Stimulated activated naive CD8-positive, alpha-beta T cell treated with anti-CD3 and anti-CD28 coated beads, Interleukin-15, amount 100 ng/mL, for 72 hours (primary cell): ENCODE data around the gene MAGI2.

Source experiments
- ATAC-seq: fragments of 150-1000 bp; cut with Tn5 transposase; 2 replicates; pipeline ENCODE4 v1.10.0; 2021; ENCODE audit warnings: mild to moderate bottlenecking, moderate library complexity
- DNase-seq, 2 donors: peaks; one replicate each; pipeline ENCODE4 v3.0.0; 2021 to 2022
- H3K27ac Mint-ChIP-seq, 2 donors: one replicate each; pipeline ENCODE4 v1.8.0; 2022; ENCODE audit warnings: mild to moderate bottlenecking in 2 of 2, mixed read lengths in 2 of 2, moderate library complexity in 2 of 2
- H3K27me3 Mint-ChIP-seq: one replicate; pipeline ENCODE4 v1.8.0; 2022; ENCODE audit warnings: mixed read lengths
- H3K4me1 Mint-ChIP-seq: one replicate; pipeline ENCODE4 v1.8.0; 2022; ENCODE audit warnings: mild to moderate bottlenecking, mixed read lengths
- H3K4me3 Mint-ChIP-seq, 2 donors: one replicate each; pipeline ENCODE4 v1.8.0; 2022; ENCODE audit warnings: mild to moderate bottlenecking in 2 of 2, mixed read lengths in 2 of 2, moderate library complexity in 1 of 2
- H3K9me3 Mint-ChIP-seq, 2 donors: one replicate each; pipeline ENCODE4 v1.8.0; 2022; ENCODE audit warnings: mixed read lengths in 2 of 2

The MAGI2 gene

GRCh38 chr7:78649976-78650375 lies 803.5 kb downstream of the MAGI2 start:
- ATAC-seq (no peak), DNase-seq (no peak)
- no peaks in the 10 kb centered on the region for H3K4me1 Mint-ChIP-seq
- no peak overlapping the region for H3K27ac Mint-ChIP-seq
- no peak overlapping the region for H3K4me3 Mint-ChIP-seq
- peaks cover 7 to 19% of the 10 kb centered on the region in 2 donors for H3K9me3 Mint-ChIP-seq
- no peaks in the 10 kb centered on the region for H3K27me3 Mint-ChIP-seq

- H3K27ac Mint-ChIP-seq = no peak overlapping the region
- ATAC-seq = no peak
- H3K4me3 Mint-ChIP-seq = no peak overlapping the region
- H3K27me3 Mint-ChIP-seq = no peaks in the 10 kb centered on the region
- H3K4me1 Mint-ChIP-seq = no peaks in the 10 kb centered on the region
- H3K9me3 Mint-ChIP-seq = peaks cover 7 to 19% of the 10 kb centered on the region in 2 donors
- no peak for DNase-seq
These were observed 804.2 kb downstream of the MAGI2 start for GRCh38 chr7:78649236-78649635.

GRCh38 chr7:78642751-78643150 lies 810.7 kb downstream of the MAGI2 start:
- H3K27me3 Mint-ChIP-seq = no peaks in the 10 kb centered on the region
- no peak for DNase-seq
- no peaks in the 10 kb centered on the region for H3K4me1 Mint-ChIP-seq
- H3K4me3 Mint-ChIP-seq = no peak overlapping the region
- no peak for ATAC-seq
- H3K27ac Mint-ChIP-seq = no peak overlapping the region
- no peaks in the 10 kb centered on the region for H3K9me3 Mint-ChIP-seq

- DNase-seq (no peak), ATAC-seq (no peak)
- no peak overlapping the region for H3K4me3 Mint-ChIP-seq
- H3K4me1 Mint-ChIP-seq = no peaks in the 10 kb centered on the region
- no peak overlapping the region for H3K27ac Mint-ChIP-seq
- no peaks in the 10 kb centered on the region for H3K9me3 Mint-ChIP-seq
- H3K27me3 Mint-ChIP-seq = no peaks in the 10 kb centered on the region
These were observed 815.1 kb downstream of the MAGI2 start for GRCh38 chr7:78638364-78638763.

- Mint-ChIP-seq H3K4me1 (no peaks in the 10 kb centered on the region), H3K4me3 (no peak overlapping the region), H3K9me3 (peaks cover 0 to 9% of the 10 kb centered on the region in 2 donors), H3K27me3 (no peaks in the 10 kb centered on the region), H3K27ac (no peak overlapping the region)
- ATAC-seq (no peak), DNase-seq (no peak)
These were observed 816.7 kb downstream of the MAGI2 start for GRCh38 chr7:78636727-78637126.

- no peak overlapping the region for H3K4me3 Mint-ChIP-seq
- peaks cover 0 to 17% of the 10 kb centered on the region in 2 donors for H3K9me3 Mint-ChIP-seq
- no peaks in the 10 kb centered on the region for H3K27me3 Mint-ChIP-seq
- peak overlapping the region in 1 of 2 donors; percentile 63 for H3K27ac Mint-ChIP-seq
- DNase-seq (no peak), ATAC-seq (no peak)
- H3K4me1 Mint-ChIP-seq = no peaks in the 10 kb centered on the region
These were observed 818.3 kb downstream of the MAGI2 start for GRCh38 chr7:78635026-78635793.

- Mint-ChIP-seq H3K27me3 (no peaks in the 10 kb centered on the region), H3K4me3 (no peak overlapping the region), H3K4me1 (no peaks in the 10 kb centered on the region), H3K27ac (no peak overlapping the region), H3K9me3 (peaks cover 0 to 21% of the 10 kb centered on the region in 2 donors)
- DNase-seq = no peak
- ATAC-seq = no peak
These were observed 819.4 kb downstream of the MAGI2 start for GRCh38 chr7:78634093-78634492.

- H3K9me3 Mint-ChIP-seq = peaks cover 7 to 9% of the 10 kb centered on the region in 2 donors
- no peak overlapping the region for H3K27ac Mint-ChIP-seq
- no peaks in the 10 kb centered on the region for H3K4me1 Mint-ChIP-seq
- no peaks in the 10 kb centered on the region for H3K27me3 Mint-ChIP-seq
- ATAC-seq (no peak), DNase-seq (no peak)
- H3K4me3 Mint-ChIP-seq = no peak overlapping the region
These were observed 832.5 kb downstream of the MAGI2 start for GRCh38 chr7:78620920-78621319.

GRCh38 chr7:78616539-78616938 lies 836.9 kb downstream of the MAGI2 start:
- Mint-ChIP-seq H3K27ac (no peak overlapping the region), H3K4me3 (no peak overlapping the region), H3K9me3 (peaks cover 0 to 9% of the 10 kb centered on the region in 2 donors), H3K27me3 (no peaks in the 10 kb centered on the region), H3K4me1 (no peaks in the 10 kb centered on the region)
- no peak for DNase-seq
- ATAC-seq = no peak

- no peak overlapping the region for H3K4me3 Mint-ChIP-seq
- no peaks in the 10 kb centered on the region for H3K27me3 Mint-ChIP-seq
- ATAC-seq (no peak), DNase-seq (no peak)
- no peak overlapping the region for H3K27ac Mint-ChIP-seq
- H3K4me1 Mint-ChIP-seq = no peaks in the 10 kb centered on the region
- no peaks in the 10 kb centered on the region for H3K9me3 Mint-ChIP-seq
These were observed 844.2 kb downstream of the MAGI2 start for GRCh38 chr7:78609281-78609680.

GRCh38 chr7:78607099-78607498 lies 846.4 kb downstream of the MAGI2 start:
- no peaks in the 10 kb centered on the region for H3K9me3 Mint-ChIP-seq
- H3K4me1 Mint-ChIP-seq = no peaks in the 10 kb centered on the region
- H3K27me3 Mint-ChIP-seq = no peaks in the 10 kb centered on the region
- no peak overlapping the region for H3K27ac Mint-ChIP-seq
- no peak overlapping the region for H3K4me3 Mint-ChIP-seq
- ATAC-seq (no peak), DNase-seq (no peak)

- H3K9me3 Mint-ChIP-seq = no peaks in the 10 kb centered on the region
- H3K27ac Mint-ChIP-seq = no peak overlapping the region
- no peak for DNase-seq
- H3K4me1 Mint-ChIP-seq = no peaks in the 10 kb centered on the region
- H3K27me3 Mint-ChIP-seq = no peaks in the 10 kb centered on the region
- H3K4me3 Mint-ChIP-seq = no peak overlapping the region
- no peak for ATAC-seq
These were observed 848.3 kb downstream of the MAGI2 start for GRCh38 chr7:78605119-78605518.

- Mint-ChIP-seq H3K27ac (no peak overlapping the region), H3K4me3 (no peak overlapping the region), H3K27me3 (no peaks in the 10 kb centered on the region), H3K4me1 (no peaks in the 10 kb centered on the region), H3K9me3 (peaks cover 0 to 4% of the 10 kb centered on the region in 2 donors)
- DNase-seq = no peak
- no peak for ATAC-seq
These were observed 851.7 kb downstream of the MAGI2 start for GRCh38 chr7:78601728-78602127.

- Mint-ChIP-seq H3K4me1 (no peaks in the 10 kb centered on the region), H3K27ac (no peak overlapping the region), H3K27me3 (no peaks in the 10 kb centered on the region), H3K9me3 (peaks cover 6 to 8% of the 10 kb centered on the region in 2 donors), H3K4me3 (no peak overlapping the region)
- DNase-seq (no peak), ATAC-seq (no peak)
These were observed 859.3 kb downstream of the MAGI2 start for GRCh38 chr7:78594156-78594555.

GRCh38 chr7:78588393-78588792 lies 865.1 kb downstream of the MAGI2 start:
- Mint-ChIP-seq H3K27me3 (no peaks in the 10 kb centered on the region), H3K4me3 (no peak overlapping the region), H3K27ac (no peak overlapping the region), H3K4me1 (no peaks in the 10 kb centered on the region), H3K9me3 (peaks cover 5 to 12% of the 10 kb centered on the region in 2 donors)
- DNase-seq = no peak
- ATAC-seq = no peak

GRCh38 chr7:78587443-78588044 lies 865.9 kb downstream of the MAGI2 start:
- ATAC-seq (no peak), DNase-seq (no peak)
- H3K9me3 Mint-ChIP-seq = peaks cover 4 to 10% of the 10 kb centered on the region in 2 donors
- H3K4me1 Mint-ChIP-seq = no peaks in the 10 kb centered on the region
- H3K27me3 Mint-ChIP-seq = no peaks in the 10 kb centered on the region
- H3K27ac Mint-ChIP-seq = no peak overlapping the region
- H3K4me3 Mint-ChIP-seq = no peak overlapping the region
